Breast epithelium (tissue), 4 donors: Measurements from ENCODE around the gene CACFD1. TPM values are rescaled to one million over a fixed set of nuclear protein-coding genes. Genes with fewer than 3 reads are reported as not detected.

Source experiments
- DNase-seq, 2 donors: peaks; one replicate each; pipeline ENCODE4 v3.0.0-alpha.2; 2019; ENCODE audit warnings: low spot score in 2 of 2
- H3K27ac ChIP-seq, 2 donors: fragments of 200-600 bp; sonication (generic) in 1 of 2; one replicate each; pipeline ENCODE4 v1.5.1; 2016 to 2019; ENCODE audit warnings: mild to moderate bottlenecking in 1 of 2
- H3K27me3 ChIP-seq, 2 donors: fragments of 200-600 bp; sonication (generic) in 1 of 2; one replicate each; pipeline versions ENCODE4 v1.5.1 to v1.6.0; 2017 to 2019; ENCODE audit warnings: control low read depth in 1 of 2, mild to moderate bottlenecking in 1 of 2
- H3K36me3 ChIP-seq: fragments of 200-600 bp; one replicate; pipeline ENCODE4 v1.5.1; 2019
- H3K4me1 ChIP-seq, 2 donors: fragments of 200-600 bp; sonication (generic); one replicate each; pipeline ENCODE4 v1.5.1; 2016 to 2019; ENCODE audit warnings: control low read depth in 1 of 2
- H3K4me3 ChIP-seq, 3 donors: fragments of 200-600 bp; sonication (generic); 1 replicate in 2 of 3; 2 replicates in 1 of 3; pipeline ENCODE4 v1.5.1; 2016 to 2019; ENCODE audit warnings: mild to moderate bottlenecking in 3 of 3, moderate library complexity in 2 of 3
- H3K9me3 ChIP-seq, 2 donors: fragments of 200-600 bp; sonication (generic) in 1 of 2; one replicate each; pipeline ENCODE4 v1.5.1; 2016 to 2019; ENCODE audit warnings: control low read depth in 1 of 2
- POLR2A ChIP-seq: fragments of 450-650 bp; IDR thresholded peaks from one replicate; pipeline ENCODE4 v1.6.1; 2016; ENCODE audit warnings: antibody characterized with exemption, mild to moderate bottlenecking, moderate library complexity
- POLR2AphosphoS5 ChIP-seq, 3 donors: sonication (generic); formaldehyde crosslinking; IDR thresholded peaks; one replicate each; pipeline ENCODE4 v1.6.1; 2017; ENCODE audit warnings: antibody characterized with exemption in 3 of 3
- intact Hi-C: fragments of 100-400 bp; cut with DNase I; formaldehyde crosslinking; loops from one replicate; pipeline ENCODE4 v1.15.1; 2023; ENCODE audit warnings: low total_unique reads
- total RNA-seq, 3 donors: library from RNA; depleted of rRNA; stranded (reverse); fragments of >200 nt; gene quantifications; one replicate each; pipeline ENCODE4 v1.1.0, GENCODE V29; 2016
- TF ChIP-seq, protein P1 (sequence below), 3 donors: fragments of 450-650 bp; IDR thresholded peaks; one replicate each; pipeline ENCODE4 v1.5.1; 2016 to 2017; ENCODE audit warnings: antibody characterized with exemption in 3 of 3, mild to moderate bottlenecking in 3 of 3, moderate library complexity in 3 of 3

The CACFD1 gene
- total RNA-seq, 3 donors from 2014 or later = 5.0 to 19.5 (median 13.4) TPM

DNA sequence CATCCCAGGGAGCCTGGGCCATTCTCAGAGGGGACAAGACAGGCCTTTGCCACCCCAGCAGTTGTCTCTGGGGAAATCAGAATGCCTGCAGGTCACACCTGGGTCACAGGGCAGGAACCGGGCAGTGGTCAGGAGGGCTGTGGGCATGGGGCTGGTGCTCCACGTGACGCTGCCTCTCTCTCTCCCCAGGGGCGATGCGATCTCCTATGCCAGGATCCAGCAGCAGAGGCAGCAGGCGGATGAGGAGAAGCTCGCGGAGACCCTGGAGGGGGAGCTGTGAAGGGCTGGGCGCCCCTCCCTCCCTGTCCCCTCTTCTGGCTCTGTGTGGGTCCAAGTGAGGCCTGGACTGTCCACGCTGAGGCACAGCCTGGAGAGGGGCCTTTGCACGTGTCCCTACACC lies 8.6 kb downstream of the CACFD1 start:
- intact Hi-C loops = no loop called here
- no peaks in the 10 kb centered on the region for H3K4me1 ChIP-seq
- no peaks in the 10 kb centered on the region for H3K9me3 ChIP-seq
- no peak overlapping the region for H3K4me3 ChIP-seq
- no peak for TF ChIP-seq POLR2AphosphoS5 (IDR thresholded peaks at IDR 0.05)
- TF ChIP-seq POLR2A = no peak
- TF ChIP-seq, protein P1, sequence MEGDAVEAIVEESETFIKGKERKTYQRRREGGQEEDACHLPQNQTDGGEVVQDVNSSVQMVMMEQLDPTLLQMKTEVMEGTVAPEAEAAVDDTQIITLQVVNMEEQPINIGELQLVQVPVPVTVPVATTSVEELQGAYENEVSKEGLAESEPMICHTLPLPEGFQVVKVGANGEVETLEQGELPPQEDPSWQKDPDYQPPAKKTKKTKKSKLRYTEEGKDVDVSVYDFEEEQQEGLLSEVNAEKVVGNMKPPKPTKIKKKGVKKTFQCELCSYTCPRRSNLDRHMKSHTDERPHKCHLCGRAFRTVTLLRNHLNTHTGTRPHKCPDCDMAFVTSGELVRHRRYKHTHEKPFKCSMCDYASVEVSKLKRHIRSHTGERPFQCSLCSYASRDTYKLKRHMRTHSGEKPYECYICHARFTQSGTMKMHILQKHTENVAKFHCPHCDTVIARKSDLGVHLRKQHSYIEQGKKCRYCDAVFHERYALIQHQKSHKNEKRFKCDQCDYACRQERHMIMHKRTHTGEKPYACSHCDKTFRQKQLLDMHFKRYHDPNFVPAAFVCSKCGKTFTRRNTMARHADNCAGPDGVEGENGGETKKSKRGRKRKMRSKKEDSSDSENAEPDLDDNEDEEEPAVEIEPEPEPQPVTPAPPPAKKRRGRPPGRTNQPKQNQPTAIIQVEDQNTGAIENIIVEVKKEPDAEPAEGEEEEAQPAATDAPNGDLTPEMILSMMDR (IDR thresholded peaks at IDR 0.05) = no peak
- DNase-seq = no peak
- H3K27me3 ChIP-seq = peaks cover 0 to under 1% of the 10 kb centered on the region in 2 donors
- no peak overlapping the region for H3K27ac ChIP-seq
- no peaks in the 10 kb centered on the region for H3K36me3 ChIP-seq

DNA sequence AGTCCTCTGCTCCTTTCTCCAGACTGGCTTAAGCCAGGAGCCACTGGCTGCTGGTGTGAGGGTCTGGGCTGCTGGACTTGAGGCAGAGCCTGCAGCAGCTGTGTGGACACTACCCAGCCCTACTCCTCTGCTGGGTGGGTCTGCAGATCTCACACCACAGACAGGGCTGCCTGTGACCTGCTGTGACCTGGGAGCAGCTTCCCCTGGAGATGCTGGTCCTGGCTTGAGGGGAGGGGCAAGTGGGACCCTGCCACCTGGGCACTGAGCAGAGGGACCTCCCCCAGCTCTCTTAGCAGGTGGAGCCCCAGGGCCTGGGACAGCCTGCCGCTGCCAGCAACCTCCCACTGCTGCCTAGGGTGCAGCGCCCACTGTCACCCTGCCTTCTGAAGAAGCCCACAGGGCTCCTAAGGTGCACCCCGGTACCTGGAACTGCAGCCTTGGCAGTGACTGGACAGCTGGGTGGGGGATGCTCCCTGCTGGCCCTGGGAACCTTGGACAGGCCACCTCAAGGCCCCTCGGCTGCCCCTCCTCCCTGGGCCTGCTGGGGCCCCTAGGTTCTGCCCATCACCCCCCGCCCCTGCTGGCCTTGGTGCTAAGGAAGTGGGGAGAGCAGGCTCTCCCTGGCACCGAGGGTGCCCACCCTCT lies 9.1 kb downstream of the CACFD1 start:
- Histone ChIP-seq H3K27ac (no peak overlapping the region), H3K9me3 (no peaks in the 10 kb centered on the region), H3K4me1 (no peaks in the 10 kb centered on the region), H3K36me3 (no peaks in the 10 kb centered on the region), H3K27me3 (peaks cover 0 to 5% of the 10 kb centered on the region in 2 donors), H3K4me3 (no peak overlapping the region)
- no peak for DNase-seq
- TF ChIP-seq, protein P1 (IDR thresholded peaks at IDR 0.05) = no peak
- TF ChIP-seq POLR2A = no peak
- no peak for TF ChIP-seq POLR2AphosphoS5 (IDR thresholded peaks at IDR 0.05)
- intact Hi-C loops = no loop called here

DNA sequence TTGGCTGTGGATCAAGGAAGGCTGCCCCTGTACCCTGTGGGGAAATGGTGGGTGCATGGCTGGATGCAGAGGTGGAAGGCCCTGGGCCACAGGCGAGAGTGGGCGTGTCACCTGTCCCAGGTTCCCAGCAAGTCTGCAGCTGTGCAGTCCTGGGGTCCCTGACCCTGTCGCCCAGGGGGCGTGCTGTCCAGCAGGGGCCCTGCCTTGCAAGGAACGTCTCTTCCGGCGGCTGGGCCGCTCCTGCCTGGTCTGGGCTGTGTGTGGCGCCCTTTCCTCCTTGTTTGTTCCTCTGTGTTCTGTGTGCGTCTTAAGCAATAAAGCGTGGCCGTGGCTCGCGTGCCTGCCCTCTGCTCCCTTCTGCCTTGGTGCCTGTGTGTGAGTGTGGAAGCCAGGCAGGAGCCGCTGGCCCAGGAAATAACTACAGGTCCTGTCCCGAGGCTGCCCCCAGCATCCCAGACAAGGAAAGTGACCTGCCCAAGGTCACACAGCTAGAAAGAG lies 10.7 kb downstream of the CACFD1 start:
- intact Hi-C loops = no loop called here
- H3K27ac ChIP-seq = no peak overlapping the region
- H3K9me3 ChIP-seq = no peaks in the 10 kb centered on the region
- no peak for TF ChIP-seq POLR2AphosphoS5 (IDR thresholded peaks at IDR 0.05)
- TF ChIP-seq, protein P1 (IDR thresholded peaks at IDR 0.05) = no peak
- TF ChIP-seq POLR2A = no peak
- no peaks in the 10 kb centered on the region for H3K4me1 ChIP-seq
- no peaks in the 10 kb centered on the region for H3K36me3 ChIP-seq
- no peak for DNase-seq
- peaks cover 0 to 5% of the 10 kb centered on the region in 2 donors for H3K27me3 ChIP-seq
- no peak overlapping the region for H3K4me3 ChIP-seq

DNA sequence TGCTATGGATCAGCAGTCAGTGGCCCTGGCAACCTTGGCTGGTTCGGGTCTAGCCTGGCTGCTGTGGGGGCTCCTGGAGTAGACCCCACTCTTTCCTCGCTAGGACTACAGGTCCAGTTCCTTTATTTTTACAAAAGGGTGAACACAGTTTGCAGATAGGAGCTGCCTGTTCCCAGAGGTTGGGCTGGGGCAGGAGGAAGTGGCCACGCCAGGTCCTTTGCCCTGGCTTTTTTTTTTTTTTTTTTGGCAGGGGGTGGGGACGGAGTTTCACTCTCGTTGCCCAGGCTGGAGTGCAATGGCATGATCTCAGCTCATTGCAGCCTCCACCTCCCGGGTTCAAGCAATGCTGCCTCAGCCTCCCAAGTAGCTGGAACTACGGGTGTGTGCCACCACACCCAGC lies 11.2 kb downstream of the CACFD1 start:
- H3K36me3 ChIP-seq = no peaks in the 10 kb centered on the region
- H3K27ac ChIP-seq = no peak overlapping the region
- intact Hi-C loops = no loop called here
- H3K9me3 ChIP-seq = no peaks in the 10 kb centered on the region
- TF ChIP-seq, protein P1 (IDR thresholded peaks at IDR 0.05) = no peak
- TF ChIP-seq POLR2AphosphoS5 (IDR thresholded peaks at IDR 0.05) (no peak), POLR2A (no peak)
- DNase-seq = no peak
- no peaks in the 10 kb centered on the region for H3K4me1 ChIP-seq
- no peak overlapping the region for H3K4me3 ChIP-seq
- peaks cover 0 to 5% of the 10 kb centered on the region in 2 donors for H3K27me3 ChIP-seq

DNA sequence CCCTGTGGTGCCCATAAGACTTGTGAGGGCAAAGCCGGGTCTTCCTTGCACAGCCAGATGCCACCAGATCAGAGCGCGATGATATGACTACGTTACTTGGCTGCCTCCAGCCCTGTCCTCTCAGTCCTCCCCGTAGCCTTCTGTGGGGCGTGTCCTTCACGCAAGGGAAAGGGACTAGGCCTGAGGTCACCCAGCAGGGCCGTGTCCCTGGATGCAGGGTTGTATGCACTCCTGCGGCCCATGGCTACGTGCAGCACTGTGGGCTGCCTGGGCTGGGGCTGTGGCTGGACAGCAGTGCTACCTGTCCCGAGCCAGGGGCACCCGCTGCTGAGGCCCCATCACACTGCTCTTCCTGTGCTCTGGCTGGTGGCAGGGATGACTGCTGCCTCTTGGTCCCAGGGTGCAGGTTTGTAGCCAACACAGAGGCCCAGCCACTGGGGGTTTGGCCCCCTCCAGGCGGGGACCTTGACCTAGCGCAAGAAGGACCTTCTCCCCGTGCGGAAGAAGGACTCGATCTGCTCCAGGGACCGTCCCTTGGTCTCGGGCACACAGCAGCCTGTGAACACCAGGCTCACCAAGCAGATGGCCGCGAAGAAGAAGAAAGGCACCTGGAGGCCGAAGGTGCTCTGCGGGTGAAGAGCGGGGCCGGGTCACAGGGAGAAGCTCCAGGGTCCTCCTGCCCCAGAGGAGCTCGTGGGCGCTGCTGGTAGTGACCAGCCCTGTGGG lies 11.9 kb downstream of the CACFD1 start:
- Histone ChIP-seq H3K27me3 (peaks cover 0 to 5% of the 10 kb centered on the region in 2 donors), H3K36me3 (no peaks in the 10 kb centered on the region), H3K27ac (no peak overlapping the region), H3K4me3 (no peak overlapping the region), H3K9me3 (no peaks in the 10 kb centered on the region), H3K4me1 (no peaks in the 10 kb centered on the region)
- no peak for TF ChIP-seq POLR2A
- intact Hi-C loops = no loop called here
- no peak for DNase-seq
